Stimulated activated memory B cell treated with anti-CD40 and anti-IgM and Interleukin-4, amounts not matched to agents 10 μg/mL and 1 μg/mL and 100 μg/mL, for 72 hours (primary cell): ENCODE measurements around the gene PKD2L2.

Source experiments
- ATAC-seq: fragments of 150-1000 bp; cut with Tn5 transposase; 2 replicates; pipeline ENCODE4 v1.10.0; 2021
- H3K27ac Mint-ChIP-seq: one replicate; pipeline ENCODE4 v1.8.0; 2022; ENCODE audit warnings: mild to moderate bottlenecking, mixed read lengths
- H3K27me3 Mint-ChIP-seq: one replicate; pipeline ENCODE4 v1.8.0; 2022; ENCODE audit warnings: mixed read lengths
- H3K36me3 Mint-ChIP-seq: one replicate; pipeline ENCODE4 v1.8.0; 2022; ENCODE audit warnings: mixed read lengths
- H3K4me1 Mint-ChIP-seq: one replicate; pipeline ENCODE4 v1.8.0; 2022; ENCODE audit warnings: mixed read lengths
- H3K4me3 Mint-ChIP-seq: one replicate; pipeline ENCODE4 v1.8.0; 2022; ENCODE audit warnings: mild to moderate bottlenecking, moderate library complexity, mixed read lengths
- H3K9me3 Mint-ChIP-seq: one replicate; pipeline ENCODE4 v1.8.0; 2022; ENCODE audit warnings: mixed read lengths

The PKD2L2 gene

DNA sequence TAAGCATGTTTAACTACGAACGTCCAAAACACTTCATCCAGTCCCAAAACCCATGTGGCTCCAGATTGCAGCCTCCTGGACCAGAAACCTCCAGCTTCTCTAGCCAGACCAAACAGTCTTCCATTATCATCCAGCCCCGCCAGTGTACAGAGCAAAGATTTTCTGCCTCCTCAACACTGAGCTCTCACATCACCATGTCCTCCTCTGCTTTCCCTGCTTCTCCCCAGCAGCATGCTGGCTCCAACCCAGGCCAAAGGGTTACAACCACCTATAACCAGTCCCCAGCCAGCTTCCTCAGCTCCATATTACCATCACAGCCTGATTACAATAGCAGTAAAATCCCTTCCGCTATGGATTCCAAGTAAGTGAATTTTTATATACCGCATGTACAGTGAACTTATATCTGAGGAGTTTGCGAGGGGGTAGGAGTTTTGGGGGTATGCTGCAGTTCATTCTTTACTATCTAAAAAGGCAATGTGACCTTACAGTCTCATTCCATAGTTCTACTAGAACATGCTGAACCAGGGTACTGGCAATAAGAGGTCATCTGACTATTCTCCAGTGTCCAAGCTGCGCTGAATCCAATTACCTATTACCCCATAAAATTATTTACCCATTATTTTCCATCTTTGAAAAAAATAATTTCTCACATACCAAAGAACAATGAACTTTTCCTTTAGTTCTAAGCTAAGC lies 18.5 kb upstream of the PKD2L2 start:
- Mint-ChIP-seq H3K27ac (no peak overlapping the region), H3K4me1 (peaks cover 13% of the 10 kb centered on the region), H3K9me3 (no peaks in the 10 kb centered on the region), H3K27me3 (no peaks in the 10 kb centered on the region), H3K36me3 (peaks cover 5% of the 10 kb centered on the region), H3K4me3 (no peak overlapping the region)
- ATAC-seq: no peak

DNA sequence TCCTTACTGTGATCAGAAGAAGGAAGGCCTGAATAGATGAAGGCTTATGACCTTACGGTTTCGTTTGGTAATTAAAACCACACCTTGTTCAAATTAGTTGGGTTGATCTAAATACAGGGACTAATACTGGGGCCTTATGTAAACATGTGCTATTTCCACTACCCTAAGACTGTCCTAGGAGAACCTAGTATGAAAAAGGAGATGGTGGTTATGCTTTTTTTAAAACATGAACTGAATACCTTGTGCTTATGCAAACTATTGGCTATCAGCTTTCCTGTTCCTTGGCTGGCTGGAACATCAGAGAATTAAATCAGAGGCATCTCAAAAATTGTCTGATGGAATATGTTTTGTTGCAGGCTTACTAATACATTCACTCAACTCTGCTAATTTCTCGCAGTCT lies 17.7 kb upstream of the PKD2L2 start:
- Mint-ChIP-seq H3K4me3 (no peak overlapping the region), H3K36me3 (peaks cover 5% of the 10 kb centered on the region), H3K9me3 (no peaks in the 10 kb centered on the region), H3K27ac (no peak overlapping the region), H3K4me1 (peaks cover 13% of the 10 kb centered on the region), H3K27me3 (no peaks in the 10 kb centered on the region)
- ATAC-seq: no peak

GRCh38 chr5:137872466-137872865 lies 16.8 kb upstream of the PKD2L2 start:
- H3K36me3 Mint-ChIP-seq: peaks cover 3% of the 10 kb centered on the region
- no peaks in the 10 kb centered on the region for H3K27me3 Mint-ChIP-seq
- no peak overlapping the region for H3K4me3 Mint-ChIP-seq
- no peak for ATAC-seq
- H3K9me3 Mint-ChIP-seq: no peaks in the 10 kb centered on the region
- H3K27ac Mint-ChIP-seq: no peak overlapping the region
- peaks cover 13% of the 10 kb centered on the region for H3K4me1 Mint-ChIP-seq

- Mint-ChIP-seq H3K9me3 (no peaks in the 10 kb centered on the region), H3K36me3 (no peaks in the 10 kb centered on the region), H3K27ac (no peak overlapping the region), H3K4me3 (no peak overlapping the region), H3K4me1 (no peaks in the 10 kb centered on the region), H3K27me3 (no peaks in the 10 kb centered on the region)
- ATAC-seq: no peak
These were observed 13.2 kb upstream of the PKD2L2 start for GRCh38 chr5:137876101-137876500.

GRCh38 chr5:137880313-137880712 lies 8.9 kb upstream of the PKD2L2 start:
- no peak overlapping the region for H3K4me3 Mint-ChIP-seq
- no peaks in the 10 kb centered on the region for H3K4me1 Mint-ChIP-seq
- H3K36me3 Mint-ChIP-seq: peaks cover 12% of the 10 kb centered on the region
- ATAC-seq: no peak
- no peaks in the 10 kb centered on the region for H3K27me3 Mint-ChIP-seq
- H3K27ac Mint-ChIP-seq: no peak overlapping the region
- H3K9me3 Mint-ChIP-seq: no peaks in the 10 kb centered on the region

DNA sequence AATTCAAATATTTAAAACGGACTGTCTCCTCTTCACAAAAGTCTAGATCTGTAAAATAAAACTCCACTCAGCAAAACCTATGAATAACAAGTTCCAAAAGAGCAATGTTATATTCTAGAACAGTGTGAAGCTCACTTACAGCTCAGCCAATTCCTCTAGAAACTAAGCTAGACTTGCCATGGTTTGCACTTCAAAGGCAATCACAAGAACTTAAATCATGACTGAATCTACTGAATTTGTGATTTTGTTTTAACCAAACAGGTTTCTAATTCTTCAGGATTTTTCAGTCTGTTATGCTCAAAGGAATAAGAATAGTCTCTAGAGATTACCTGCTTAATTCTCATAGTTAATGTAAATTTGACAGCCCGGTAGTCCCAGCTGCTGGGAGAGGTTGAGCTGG lies 1.4 kb upstream of the PKD2L2 start:
- Mint-ChIP-seq H3K4me1 (peaks cover 25% of the 10 kb centered on the region), H3K36me3 (no peaks in the 10 kb centered on the region), H3K27ac (peak overlapping the region; percentile 95), H3K9me3 (no peaks in the 10 kb centered on the region), H3K4me3 (peak overlapping the region; percentile 82), H3K27me3 (no peaks in the 10 kb centered on the region)
- no peak for ATAC-seq

DNA sequence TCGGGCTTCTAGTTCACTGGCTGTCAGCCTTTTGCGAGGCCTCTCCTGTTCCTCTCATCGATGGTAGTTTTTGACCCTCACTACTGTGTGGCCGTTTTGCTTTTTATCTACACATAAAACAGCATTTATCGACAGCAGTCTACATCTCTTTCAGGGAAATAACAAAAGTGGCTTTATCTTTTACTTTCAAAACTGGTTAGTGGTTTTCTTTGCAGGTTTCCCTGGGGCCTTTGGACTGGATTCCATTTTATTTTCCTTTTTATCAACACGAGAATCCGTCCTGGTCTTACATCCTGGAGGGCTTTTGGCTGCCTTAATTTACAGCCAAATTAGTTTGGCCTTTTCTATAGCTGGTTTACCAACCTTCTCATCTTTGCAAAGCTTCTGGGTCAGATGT lies 793 bp upstream of the PKD2L2 start:
- H3K4me3 Mint-ChIP-seq: peak overlapping the region; percentile 82
- H3K36me3 Mint-ChIP-seq: no peaks in the 10 kb centered on the region
- H3K4me1 Mint-ChIP-seq: peaks cover 25% of the 10 kb centered on the region
- no peaks in the 10 kb centered on the region for H3K27me3 Mint-ChIP-seq
- H3K9me3 Mint-ChIP-seq: no peaks in the 10 kb centered on the region
- H3K27ac Mint-ChIP-seq: peak overlapping the region; percentile 95
- no peak for ATAC-seq

- Mint-ChIP-seq H3K27me3 (no peaks in the 10 kb centered on the region), H3K9me3 (no peaks in the 10 kb centered on the region), H3K27ac (no peak overlapping the region), H3K36me3 (no peaks in the 10 kb centered on the region), H3K4me3 (no peak overlapping the region), H3K4me1 (peaks cover 25% of the 10 kb centered on the region)
- no peak for ATAC-seq
These were observed 1.6 kb downstream of the PKD2L2 start for GRCh38 chr5:137890845-137891244.

- Mint-ChIP-seq H3K4me3 (no peak overlapping the region), H3K27me3 (no peaks in the 10 kb centered on the region), H3K36me3 (no peaks in the 10 kb centered on the region), H3K9me3 (no peaks in the 10 kb centered on the region), H3K27ac (no peak overlapping the region), H3K4me1 (peaks cover 24% of the 10 kb centered on the region)
- ATAC-seq: no peak
These were observed 2.6 kb downstream of the PKD2L2 start for GRCh38 chr5:137891849-137892248.

- no peak overlapping the region for H3K4me3 Mint-ChIP-seq
These were observed 5.3 kb downstream of the PKD2L2 start for GRCh38 chr5:137894586-137894985.

GRCh38 chr5:137896560-137896959 lies 7.3 kb downstream of the PKD2L2 start:
- no peak overlapping the region for H3K27ac Mint-ChIP-seq
- no peak overlapping the region for H3K4me3 Mint-ChIP-seq
- H3K4me1 Mint-ChIP-seq: peaks cover 6% of the 10 kb centered on the region
- ATAC-seq: no peak
- no peaks in the 10 kb centered on the region for H3K27me3 Mint-ChIP-seq
- H3K9me3 Mint-ChIP-seq: no peaks in the 10 kb centered on the region
- no peaks in the 10 kb centered on the region for H3K36me3 Mint-ChIP-seq

More at GRCh38 chr5:137894586-137894985, 5.3 kb downstream of the PKD2L2 start:
- Mint-ChIP-seq H3K36me3 (no peaks in the 10 kb centered on the region), H3K4me1 (peaks cover 10% of the 10 kb centered on the region), H3K27me3 (no peaks in the 10 kb centered on the region), H3K27ac (no peak overlapping the region), H3K9me3 (no peaks in the 10 kb centered on the region)
- no peak for ATAC-seq

DNA sequence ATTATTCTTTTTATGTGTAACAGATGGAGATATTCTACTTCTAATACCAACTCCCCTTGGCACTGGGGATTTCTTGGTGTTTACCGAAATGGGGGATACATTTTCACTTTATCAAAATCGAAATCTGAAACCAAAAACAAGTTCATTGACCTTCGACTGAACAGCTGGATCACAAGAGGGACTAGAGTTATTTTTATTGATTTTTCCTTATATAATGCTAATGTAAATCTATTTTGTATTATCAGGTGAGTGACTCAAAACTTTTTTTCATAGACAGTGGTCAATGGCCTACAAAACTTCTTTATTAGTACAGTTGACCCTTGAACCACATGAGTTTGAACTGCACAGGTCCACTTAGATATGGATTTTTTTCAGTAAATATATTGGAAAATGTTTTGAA lies 10.2 kb downstream of the PKD2L2 start:
- no peak overlapping the region for H3K4me3 Mint-ChIP-seq
- no peaks in the 10 kb centered on the region for H3K27me3 Mint-ChIP-seq
- ATAC-seq: no peak
- H3K36me3 Mint-ChIP-seq: no peaks in the 10 kb centered on the region
- no peak overlapping the region for H3K27ac Mint-ChIP-seq
- no peaks in the 10 kb centered on the region for H3K9me3 Mint-ChIP-seq
- peaks cover 6% of the 10 kb centered on the region for H3K4me1 Mint-ChIP-seq

DNA sequence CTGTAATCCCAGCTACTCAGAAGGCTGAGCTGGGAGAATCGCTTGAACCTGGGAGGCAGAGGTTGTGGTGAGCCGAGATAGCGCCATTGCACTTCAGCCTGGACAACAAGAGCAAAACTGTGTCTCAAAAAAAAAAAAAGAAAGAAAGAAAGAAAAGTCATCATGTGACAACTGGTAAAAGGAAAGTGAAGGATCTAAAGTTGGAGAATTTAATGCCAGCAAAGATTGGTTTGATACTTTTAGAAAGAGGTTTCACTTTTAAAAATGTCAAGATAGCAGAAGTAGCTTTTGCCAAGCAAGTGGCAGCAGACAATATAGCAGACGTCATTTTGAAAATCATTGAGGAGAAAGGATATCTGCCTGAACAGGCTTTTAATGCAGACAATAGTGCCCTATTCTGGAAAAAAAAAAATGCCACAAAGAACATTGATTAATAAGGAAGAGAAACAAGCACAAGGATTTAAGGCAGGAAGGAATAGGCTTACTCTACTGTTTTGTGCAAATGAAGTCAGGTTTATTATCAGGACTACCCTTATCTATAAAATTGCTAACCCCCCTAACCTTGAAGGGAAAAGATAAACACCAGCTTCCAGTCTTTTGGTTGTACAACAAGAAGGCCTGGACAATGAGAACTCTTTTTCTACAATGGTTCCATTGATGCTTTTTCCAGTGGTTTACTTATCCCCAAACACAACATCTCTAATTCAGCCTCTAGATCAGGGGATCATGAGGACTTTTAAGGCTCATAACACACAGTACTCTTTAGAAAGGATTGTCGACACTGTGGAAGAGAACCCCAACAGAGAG lies 12.0 kb downstream of the PKD2L2 start:
- Mint-ChIP-seq H3K27me3 (no peaks in the 10 kb centered on the region), H3K9me3 (no peaks in the 10 kb centered on the region), H3K4me1 (peaks cover 4% of the 10 kb centered on the region), H3K27ac (no peak overlapping the region), H3K36me3 (no peaks in the 10 kb centered on the region), H3K4me3 (no peak overlapping the region)
- ATAC-seq: no peak

DNA sequence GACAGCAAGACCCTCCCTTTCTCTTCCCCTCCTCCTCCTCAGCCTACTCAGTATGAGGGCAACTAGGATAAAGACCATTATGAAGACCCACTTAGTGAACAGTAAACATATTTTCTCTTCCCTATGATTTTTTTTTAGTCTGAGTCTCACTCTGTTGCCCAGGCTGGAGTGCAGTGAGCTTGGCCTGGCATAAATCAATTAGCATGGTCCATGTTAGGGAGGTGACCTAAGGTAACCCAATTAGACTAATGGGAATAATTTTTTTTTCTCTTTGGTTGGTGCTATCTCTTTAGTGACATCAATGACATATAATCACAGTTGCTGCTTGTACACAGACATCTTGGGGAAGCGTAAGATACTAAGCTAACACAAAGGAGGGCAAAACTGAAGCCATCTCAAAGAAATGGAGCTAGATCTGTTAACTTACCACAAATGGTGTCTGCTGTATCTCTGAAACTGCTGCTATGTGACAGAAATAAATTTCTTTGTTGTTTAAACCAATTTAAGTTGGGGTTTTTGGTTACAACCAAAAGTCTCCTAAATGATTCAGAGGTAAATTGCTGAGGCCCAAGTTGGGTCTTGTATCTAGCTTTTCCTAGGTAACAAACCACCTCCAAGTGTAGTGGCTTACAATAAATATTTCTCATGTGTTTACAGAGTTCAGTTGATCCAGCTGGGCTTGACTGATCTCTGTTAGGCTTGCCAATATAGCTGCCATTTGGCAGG lies 13.3 kb downstream of the PKD2L2 start:
- Mint-ChIP-seq H3K4me3 (no peak overlapping the region), H3K4me1 (no peaks in the 10 kb centered on the region), H3K36me3 (no peaks in the 10 kb centered on the region), H3K27me3 (no peaks in the 10 kb centered on the region), H3K9me3 (no peaks in the 10 kb centered on the region), H3K27ac (no peak overlapping the region)
- ATAC-seq: no peak

- Mint-ChIP-seq H3K4me3 (no peak overlapping the region), H3K9me3 (peaks cover 12% of the 10 kb centered on the region), H3K27ac (no peak overlapping the region), H3K36me3 (no peaks in the 10 kb centered on the region), H3K27me3 (no peaks in the 10 kb centered on the region), H3K4me1 (no peaks in the 10 kb centered on the region)
- ATAC-seq: no peak
These were observed 25.5 kb downstream of the PKD2L2 start for GRCh38 chr5:137914758-137915157.
